ENCODE results near the gene MAGEB16. TPM values are rescaled to one million over a fixed set of nuclear protein-coding genes. Genes with fewer than 3 reads are reported as not detected.

Gene MAGEB16
- total RNA-seq, 1 donor from 2014 or later, result not detected

- H3K4me1 Mint-ChIP-seq (ENCODE audit: unreplicated experiment), result no peaks in the 10 kb centered on the region
- peaks cover 5% of the 10 kb centered on the region for H3K9me3 Mint-ChIP-seq
- no peak for TF ChIP-seq CTCF (conservative IDR thresholded peaks at IDR 0.05)
- DNase-seq (ENCODE audit: extremely low spot score, unreplicated experiment), result no peak
- H3K36me3 Mint-ChIP-seq, result no peaks in the 10 kb centered on the region
- H3K4me3 Mint-ChIP-seq, result no peak overlapping the region
- H3K27ac Mint-ChIP-seq, result no peak overlapping the region
- H3K27me3 Mint-ChIP-seq, result no peaks in the 10 kb centered on the region
These were observed 44.5 kb downstream of the MAGEB16 start for GRCh38 chrX:35842674-35843073.

GRCh38 chrX:35847736-35848135 is 49.6 kb downstream of the MAGEB16 start:
- DNase-seq (ENCODE audit: extremely low spot score, unreplicated experiment), result no peak
- H3K36me3 Mint-ChIP-seq, result no peaks in the 10 kb centered on the region
- TF ChIP-seq CTCF (conservative IDR thresholded peaks at IDR 0.05), result no peak
- H3K27ac Mint-ChIP-seq, result no peak overlapping the region
- peaks cover 12% of the 10 kb centered on the region for H3K9me3 Mint-ChIP-seq
- no peak overlapping the region for H3K4me3 Mint-ChIP-seq
- H3K4me1 Mint-ChIP-seq (ENCODE audit: unreplicated experiment), result no peaks in the 10 kb centered on the region
- H3K27me3 Mint-ChIP-seq, result no peaks in the 10 kb centered on the region

Other genes starting within 250 kb of the MAGEB16 start
- 0.31 and 3.0 TPM in 2 replicates for gene CFAP47, start 121.4 kb downstream of the MAGEB16 start, total RNA-seq (ENCODE audit: low replicate concordance)

Data from type B pancreatic cell (in vitro differentiated cells).